Eye (tissue), 1 donor: ENCODE data around the gene SPPL2B.

ENCODE experiments used
- DNase-seq: peaks from one replicate; pipeline ENCODE4 v3.0.0-alpha.2; 2015

The SPPL2B gene

DNA sequence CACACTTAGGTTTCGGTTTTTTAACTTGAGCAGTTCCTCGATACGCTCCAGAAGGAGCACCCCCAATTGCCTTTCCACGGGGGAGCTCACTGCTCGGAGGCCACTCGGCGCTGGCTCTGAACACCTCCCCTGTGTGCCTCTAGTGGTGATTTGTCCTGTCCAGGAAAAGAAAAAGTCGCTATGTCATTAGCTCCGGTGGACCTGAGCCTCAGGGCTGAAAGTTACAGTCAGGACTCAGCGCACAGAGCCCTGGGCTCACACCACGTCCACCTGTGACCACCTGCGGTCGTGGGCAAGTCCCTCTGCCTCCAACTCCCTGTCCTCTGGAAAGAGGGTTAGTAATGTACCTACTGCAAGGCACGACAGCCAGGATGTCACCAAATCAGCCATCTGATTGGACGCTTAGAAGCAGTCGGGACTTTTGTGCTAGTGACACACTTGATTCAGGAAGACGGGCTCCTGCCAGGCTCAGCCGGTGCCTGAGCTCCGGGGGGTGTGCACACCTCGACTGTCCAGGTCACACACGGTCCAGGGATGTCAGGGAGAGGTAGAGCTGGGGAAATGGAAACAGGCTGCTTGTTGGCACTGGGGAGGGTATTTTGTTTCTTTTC is 27.7 kb downstream of the SPPL2B start:
- no peak for DNase-seq

DNA sequence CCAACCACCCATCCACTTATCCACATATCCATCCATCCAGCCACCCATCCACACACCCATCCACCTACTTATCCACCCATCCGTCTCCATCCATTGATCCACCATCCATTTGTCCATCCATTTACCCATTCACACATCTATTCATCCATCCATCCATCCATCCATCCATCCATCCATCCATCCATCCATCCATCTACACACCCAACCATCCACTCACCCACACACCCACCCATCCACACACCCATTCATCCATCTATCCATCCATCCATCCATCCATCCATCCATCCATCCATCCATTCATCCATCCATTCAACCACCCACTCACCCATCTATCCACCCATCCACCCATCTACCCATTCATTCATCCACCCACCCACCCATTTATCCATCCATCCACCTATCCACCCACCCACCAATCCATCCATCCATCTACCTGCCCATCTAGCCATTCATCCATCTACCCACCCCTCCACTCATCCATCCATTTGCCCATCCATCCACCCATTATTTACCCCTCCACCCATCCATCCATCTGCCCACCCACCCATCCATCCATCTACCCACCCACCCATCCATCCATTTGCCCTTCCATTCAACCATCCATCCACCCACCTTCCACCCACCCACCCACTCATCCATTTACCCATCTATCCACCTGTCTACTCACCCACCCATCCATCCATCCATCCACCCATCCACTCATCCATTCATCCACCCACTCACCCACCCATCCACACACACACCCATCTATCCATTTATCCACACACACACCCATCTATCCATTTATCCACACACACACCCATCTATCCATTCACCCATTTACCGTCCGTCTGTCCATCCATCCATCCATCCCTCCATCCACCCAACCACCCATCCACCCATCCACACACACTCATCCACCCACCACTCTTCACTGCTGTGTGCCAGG is 29.1 kb downstream of the SPPL2B start:
- DNase-seq = no peak

DNA sequence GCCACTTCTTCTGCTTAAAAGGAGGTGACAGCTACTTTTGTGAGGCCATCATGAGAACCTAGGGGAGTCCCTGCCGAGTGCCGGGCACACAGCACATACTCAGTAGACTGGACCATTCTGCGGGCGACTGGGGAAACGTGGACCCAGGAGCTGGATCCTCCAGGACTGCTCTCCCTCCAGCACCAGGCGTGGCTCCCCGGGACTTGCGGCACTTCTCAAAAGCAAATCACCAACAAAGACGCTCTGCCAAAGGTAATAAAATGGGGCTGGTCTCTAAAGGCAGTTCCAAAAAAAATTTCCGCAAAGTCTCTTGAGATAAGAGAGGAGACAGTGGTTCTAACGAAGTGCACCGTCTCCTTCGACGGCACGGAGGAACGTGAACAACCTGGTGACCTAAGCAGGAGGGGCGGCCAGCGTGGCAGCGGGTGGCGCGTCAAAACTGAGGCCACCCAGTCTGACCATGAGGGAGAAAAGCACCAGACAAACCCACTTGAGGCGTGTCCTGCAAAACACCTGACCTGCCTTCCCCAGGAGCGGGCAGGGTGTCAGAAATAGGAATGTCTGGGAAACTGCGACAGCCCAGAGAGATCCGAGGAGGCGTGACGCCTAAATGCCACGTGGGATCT is 30.2 kb downstream of the SPPL2B start:
- DNase-seq = no peak

DNA sequence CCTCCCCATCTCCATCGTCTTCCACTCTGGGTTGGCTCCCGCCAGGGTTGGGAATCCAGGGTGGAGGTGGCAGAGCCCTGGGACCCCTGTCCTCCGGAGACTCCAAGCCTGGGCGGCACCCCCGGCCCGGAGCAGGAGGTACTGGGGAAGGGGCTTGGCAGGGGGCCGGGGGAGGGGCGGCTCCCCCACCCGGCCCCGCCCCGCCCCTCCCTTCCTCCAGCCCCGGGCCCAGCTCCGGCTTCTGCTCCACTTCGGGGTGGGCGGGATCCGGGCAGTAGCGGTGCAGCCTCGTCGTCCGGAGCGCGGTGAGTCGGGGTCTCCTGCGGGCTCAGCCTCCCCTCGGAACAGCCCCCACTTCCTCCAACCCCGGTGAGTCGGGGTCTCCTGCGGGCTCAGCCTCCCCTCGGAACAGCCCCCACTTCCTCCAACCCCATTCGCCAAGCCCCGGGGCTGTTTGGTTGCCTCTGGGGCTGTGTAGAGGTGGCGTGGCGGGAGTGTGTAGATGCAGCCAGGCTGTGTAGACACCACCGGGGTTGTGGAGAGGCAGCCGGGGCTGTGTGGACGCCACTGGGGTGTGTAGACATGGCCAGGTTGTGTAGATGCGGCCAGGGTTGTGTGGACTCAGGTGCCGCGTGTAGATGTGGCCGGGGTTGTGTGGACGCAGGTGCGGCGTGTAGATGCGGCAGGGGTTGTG is 31.7 kb downstream of the SPPL2B start, which contains the start of gene TMPRSS9:
Gene TMPRSS9 (plus strand): TSS at position 274 of the 694 bp plus-strand sequence. CDS start 29,521 bp downstream, outside the sequence.
- DNase-seq = no peak

DNA sequence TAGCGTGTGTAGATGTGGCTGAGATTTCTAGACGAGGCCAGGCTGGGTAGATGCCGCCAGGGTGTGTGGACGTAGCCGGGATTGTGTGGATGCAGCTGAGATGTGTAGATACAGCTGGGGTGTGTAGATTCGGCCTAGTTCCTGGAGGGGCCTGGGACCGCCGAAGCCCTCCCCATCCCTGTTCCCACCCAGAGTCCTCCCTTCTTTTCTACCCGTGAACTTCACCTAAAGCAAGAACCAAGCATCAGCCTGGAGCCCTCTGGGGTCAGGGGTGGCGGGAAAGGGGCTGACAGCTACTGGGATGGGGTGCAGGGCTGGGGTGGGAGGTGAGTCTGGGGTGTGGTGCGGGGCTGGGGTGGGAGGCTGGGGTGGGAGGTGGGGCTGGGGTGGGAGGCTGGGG is 32.3 kb downstream of the SPPL2B start:
- DNase-seq = no peak

DNA sequence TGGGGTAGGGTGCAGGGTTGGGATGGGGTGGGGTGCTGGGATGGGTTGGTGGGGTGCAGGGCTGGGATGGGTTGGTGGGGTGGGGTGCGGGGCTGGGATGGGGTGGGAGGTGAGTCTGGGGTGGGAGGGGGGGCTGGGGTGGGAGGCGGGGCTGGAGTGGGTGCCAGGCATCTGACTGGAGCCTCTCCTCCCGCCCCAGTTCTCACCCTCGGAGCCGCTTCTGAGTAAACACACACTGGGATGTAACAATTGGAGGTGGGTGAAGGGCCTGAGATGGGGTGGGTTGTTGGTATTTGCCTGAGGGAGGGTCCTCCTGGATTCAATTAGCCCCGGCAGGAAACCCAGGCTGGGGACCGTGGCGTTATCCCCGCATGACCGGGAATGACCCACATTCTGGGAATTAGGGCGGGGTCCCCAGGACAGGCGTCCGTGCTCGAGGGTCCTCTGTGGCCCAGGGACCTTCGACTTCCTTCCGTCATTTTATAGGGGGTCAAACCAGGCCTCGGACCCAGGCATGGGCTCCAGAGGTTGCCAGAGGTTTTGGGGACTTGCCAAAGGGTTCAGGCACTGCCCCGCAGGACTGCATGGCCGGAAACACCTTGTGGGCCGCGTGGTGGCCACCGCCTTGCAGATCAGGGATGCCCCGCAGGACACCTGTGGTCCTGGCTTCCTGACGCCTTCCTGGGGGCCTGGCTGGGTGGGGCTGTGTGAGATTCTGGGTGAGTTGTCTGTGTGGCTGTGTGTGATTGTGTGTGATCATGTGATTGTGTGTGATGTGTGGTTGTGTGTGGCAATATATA is 33.0 kb downstream of the SPPL2B start:
- no peak for DNase-seq

DNA sequence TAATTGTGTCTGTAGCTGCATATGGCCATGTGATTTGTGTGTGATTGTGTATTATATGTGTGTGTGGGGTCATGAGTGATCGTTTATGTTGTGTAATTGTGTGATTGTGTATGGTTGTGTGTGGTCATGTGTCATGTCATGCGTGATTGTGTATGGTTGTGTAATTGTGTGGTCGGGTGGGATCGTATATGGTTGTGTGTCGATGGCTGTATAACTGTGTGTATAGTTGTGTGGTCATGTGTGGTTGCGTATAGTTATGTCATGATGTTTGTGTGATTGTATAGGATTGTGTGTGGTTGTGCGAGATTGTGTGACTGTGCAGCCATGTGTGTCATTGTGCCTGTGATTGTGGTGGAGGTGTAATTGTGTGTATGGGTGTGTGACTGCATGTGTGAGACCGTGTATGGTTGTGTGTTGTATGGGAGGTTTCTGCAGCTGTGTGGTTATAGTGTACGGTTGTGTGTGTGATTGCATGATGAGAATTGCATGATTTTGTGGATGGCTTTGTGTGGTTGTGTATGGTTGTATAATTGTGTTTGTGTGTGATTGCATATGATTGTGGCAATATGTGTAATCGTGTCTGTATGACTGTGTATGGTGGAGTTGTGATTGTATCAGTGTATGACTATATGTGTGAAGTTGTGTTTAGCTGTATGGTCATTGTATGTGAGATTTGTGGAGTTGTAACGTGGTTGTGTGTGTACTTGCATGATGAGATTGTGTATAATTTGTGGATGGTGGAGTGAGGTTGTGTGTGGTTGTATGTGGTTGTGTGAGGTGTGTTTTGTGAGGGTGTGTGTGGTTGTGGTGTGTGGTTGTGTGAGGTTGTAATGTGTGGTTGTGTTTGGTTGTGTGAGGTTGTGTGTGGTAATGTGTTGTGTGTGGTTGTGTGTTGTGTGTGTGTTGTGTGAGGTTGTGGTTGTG is 33.8 kb downstream of the SPPL2B start:
- no peak for DNase-seq

DNA sequence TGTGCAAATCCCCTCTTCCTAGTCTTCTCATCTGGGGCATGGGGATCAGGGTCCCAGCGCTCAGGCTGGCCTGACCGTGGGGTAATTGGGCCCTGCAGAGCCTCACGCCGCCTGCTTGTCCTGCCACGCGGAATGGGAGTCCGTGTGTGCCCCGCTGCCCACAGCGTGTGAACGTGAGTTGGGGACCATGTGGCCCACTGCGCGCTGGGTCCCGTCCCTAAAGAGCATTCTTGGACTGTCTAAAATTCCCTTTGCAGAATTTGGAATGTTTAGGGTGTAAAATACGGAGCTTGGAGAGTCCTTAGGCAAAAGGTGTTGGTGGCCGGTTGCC is 34.5 kb downstream of the SPPL2B start:
- DNase-seq = no peak

DNA sequence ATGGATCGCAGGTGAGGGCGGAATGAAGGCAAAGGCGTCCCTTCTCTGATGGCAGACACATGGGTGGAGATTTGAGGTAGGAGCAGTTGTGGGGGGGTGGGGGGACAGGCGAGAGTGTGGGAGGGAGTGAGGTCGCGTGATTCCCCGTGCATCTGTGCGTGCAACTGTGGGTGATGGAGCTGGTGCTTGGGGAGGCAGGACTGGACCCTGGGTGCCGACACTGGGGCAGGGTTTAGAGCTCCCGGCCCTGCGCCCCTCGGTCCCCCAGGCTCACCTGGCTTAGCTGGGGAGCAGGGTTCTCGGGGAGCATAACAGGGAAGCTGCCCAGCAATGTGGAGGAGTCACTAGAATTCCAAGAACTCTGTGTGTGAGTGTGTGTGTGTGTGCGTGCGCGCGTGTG is 34.9 kb downstream of the SPPL2B start:
- DNase-seq = no peak

DNA sequence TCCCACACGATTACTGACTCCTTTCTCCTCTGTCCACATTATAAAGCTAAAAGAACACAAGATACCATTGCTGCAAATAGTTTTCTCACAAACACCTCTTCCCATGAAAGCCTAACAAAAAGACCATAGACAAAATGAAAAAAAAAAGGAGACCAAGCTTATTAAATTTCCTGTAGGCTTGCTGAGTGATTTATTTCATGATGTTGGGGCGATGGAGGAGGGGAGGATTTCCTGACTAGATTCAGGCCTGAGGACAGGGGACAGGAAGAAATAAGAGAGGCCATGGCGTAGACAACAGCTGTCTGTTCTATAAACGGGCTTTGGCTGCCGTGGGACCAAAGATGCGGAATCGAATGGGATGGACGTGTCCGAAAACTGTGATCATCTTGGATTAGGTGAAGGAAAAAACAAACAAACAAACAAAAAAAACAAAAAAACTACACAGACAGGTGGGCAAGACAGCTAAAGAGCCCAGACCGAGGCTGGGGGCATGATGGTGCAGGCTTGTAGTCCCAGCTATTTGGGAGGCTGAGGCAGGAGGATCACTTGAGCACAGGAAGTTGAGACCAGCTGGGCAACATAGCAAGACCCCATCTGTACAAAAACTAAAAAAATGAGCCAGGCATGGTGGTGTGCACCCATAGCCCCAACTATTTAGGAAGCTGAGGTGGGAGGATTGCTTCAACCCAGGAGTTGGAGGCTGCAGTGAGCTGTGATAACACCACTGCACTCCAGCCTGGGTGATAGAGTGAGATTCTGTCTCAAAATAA is 36.9 kb downstream of the SPPL2B start:
- DNase-seq = no peak

DNA sequence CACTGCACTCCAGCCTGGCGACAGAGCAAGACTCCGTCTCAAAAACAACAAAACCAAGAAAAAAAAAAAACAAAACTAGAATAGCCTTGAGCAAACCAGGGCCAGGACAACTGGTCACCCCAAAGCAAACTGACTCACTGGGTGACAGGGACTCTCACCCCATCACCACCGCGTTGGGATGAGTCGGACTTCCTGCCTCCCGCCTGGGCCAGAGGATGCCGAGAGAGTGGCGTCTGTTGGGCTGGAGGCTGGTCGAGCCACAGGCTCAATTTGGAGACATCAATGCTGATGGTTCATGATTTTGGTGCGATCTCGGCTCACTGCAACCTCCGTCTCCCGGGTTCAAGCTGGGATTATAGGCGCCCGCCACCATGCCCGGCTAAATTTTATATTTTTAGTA is 43.2 kb downstream of the SPPL2B start:
- DNase-seq = no peak

DNA sequence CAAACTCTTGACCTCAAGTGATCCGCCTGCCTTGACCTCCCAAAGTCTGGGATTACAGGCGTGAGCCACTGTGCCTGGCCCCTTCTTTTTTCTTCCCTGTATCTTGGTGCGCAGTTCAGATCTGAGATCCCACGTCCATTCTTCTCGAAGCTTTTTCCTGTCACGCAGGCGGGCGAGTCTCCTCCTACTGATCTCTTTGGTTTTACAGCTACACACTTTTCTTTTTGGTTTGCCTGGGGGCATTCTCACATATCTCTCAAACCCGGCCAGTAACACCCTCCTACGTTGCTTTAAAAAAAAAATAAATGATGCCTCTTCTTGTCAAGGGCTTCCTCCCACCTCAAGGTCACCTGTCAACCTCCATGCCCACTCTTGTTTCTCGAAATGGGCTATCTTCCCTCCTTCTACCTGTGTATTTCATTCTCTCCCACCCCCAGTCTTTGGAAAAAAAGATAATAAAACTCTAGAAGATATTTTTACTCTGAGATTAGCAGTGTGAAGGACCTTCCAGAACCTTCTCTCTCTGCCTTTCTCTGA is 43.7 kb downstream of the SPPL2B start:
- no peak for DNase-seq

DNA sequence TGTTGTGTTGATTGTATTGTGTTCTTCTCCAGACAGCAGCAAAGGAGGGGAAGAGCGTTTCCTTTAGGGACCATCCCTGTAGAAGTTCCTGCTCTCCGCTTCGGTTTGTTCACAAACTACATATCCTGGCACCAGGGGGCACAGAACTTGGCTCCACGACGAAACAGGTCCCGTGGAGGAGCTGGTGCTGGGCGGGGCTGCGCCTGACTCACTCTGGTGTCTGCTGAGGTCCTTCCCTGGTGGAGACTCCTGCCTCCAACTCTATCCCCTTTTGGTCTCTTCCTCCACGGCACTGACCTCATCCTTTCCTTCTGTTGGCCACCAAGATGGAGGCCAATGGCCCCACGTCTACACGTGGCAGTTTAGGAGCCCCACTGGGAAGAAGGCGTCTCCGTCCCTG is 46.3 kb downstream of the SPPL2B start:
- DNase-seq = no peak

DNA sequence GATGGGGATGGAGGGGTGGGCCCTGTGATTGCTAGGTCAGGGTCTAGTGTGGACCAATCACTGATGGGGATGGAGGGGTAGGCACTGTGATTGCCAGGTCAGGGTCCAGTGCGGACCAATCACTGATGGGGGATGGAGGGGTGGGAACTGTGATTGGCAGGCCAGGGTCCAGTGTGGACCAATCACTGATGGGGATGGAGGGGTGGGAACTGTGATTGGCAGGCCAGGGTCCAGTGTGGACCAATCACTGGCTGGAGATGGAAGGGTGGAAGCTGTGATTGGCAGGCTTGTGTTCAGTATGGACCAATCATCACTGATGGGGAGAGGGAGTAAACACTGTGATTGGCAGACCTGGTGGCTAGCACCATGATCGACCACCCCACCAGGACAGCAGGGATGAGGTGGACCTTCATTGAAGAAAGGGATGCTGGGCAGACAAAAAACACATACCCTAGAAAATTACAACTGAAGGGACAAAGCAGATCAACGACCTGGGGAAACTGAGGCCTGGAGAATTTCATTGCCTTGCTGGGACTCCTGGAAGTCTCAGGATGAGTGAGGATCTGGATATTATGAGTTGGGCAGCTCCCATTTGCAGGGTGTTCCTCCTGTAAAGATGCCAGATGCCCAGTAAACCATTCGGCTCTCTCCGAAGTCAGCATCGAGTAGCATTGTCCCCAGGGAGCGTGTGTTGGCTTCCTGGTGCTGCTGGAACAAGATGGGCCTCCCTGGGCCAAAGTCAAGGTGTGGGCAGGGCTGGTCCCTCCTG is 47.1 kb downstream of the SPPL2B start:
- no peak for DNase-seq

DNA sequence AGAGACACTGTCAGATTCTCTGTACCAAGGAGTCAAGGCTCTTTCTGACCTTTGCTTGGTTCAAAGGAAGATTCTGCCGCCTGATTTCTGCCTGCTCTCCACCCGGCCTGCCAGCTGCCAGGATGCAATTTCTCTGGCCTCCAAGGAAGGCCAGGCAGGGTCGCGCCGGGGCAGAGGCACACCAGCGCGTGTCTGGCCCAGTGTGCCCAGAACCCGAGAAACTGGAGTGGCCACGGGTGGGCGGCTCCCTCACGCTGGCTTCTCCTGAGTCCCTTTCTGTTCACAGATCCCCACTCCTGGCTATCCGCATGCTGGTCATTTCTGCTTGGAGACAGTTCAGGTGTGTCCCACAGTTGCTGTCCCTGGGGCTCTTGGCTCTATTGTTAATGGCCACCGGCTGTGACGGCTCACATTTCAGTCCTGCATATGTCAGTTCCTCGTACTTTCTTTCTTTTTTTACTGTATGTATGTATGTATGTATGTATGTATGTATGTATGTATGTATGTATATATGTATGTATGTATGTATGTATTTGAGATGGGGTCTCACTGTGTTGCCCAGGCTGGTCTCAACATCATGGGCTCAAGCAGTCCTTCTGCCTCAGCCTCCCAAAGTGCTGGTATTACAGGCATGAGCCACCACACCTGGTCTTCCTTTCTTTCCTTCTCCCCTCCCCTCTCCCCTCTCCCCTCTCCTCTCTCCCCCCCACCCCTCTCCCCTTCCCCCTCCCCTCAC is 48.5 kb downstream of the SPPL2B start:
- DNase-seq = no peak

DNA sequence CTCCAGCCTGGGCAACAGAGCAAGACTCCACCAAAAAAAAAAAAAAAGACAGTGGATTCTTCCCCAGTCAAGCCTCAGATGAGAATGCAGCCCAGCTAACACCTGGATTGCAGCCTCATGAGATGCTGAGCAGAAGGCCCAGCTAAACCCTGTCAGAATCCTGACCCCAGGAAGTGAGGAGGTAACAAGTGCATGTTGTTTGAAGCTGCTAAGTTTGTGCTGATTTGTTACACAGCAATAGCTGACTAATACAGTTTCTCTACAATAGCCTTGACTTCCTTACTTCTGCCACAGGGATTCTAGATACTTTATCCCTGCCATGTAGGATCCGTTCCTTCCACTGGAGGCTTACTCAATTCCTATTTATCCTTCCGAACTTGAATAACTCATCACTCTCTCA is 52.1 kb downstream of the SPPL2B start:
- no peak for DNase-seq

DNA sequence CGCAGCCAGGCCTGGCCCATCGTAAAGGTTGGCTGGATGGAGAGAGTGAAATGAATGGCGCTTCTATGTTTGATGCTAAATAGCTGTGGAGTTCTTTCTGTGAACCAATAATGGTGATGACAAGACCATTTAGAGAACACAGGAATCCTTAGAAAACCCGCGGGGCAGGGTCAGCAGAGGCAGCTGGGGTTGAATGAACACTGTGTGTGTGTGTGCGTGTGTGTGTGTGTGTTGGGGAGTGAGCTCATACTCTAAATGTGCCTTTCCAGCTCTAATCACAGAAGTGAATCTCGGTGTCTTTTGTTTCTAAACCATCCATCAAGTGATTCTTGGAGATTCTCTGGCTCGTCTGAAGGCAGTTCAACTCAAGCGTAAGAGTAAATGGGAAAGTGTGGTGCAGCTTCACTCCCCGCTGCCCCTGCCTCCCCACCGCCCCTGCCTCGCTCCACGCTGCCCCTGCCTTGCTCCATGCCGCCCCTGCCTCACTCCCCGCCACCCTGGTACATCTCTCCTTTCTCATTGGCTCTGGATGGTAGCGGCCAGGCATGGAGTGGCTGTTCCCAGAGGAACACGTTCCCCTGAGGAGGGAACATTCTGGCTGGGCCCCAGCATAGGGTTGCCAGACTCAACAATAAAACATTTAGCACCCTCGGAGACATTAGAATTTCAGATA is 52.8 kb downstream of the SPPL2B start:
- peak; percentile 90 for DNase-seq
